M059J (cell line): Measurements from ENCODE around the gene RAD51B. TPM values are rescaled to one million over a fixed set of nuclear protein-coding genes. Genes with fewer than 3 reads are reported as not detected.

Experiments used
- DNase-seq: peaks from one replicate; pipeline ENCODE4 v3.0.0-alpha.2; 2012; ENCODE audit warnings: low read depth
- total RNA-seq: library from RNA; depleted of rRNA; stranded (reverse); fragments of >200 nt; shearing (Covaris generic); gene quantifications from 2 replicates; pipeline ENCODE4 v1.2.3, GENCODE V29; 2014

The RAD51B gene
- total RNA-seq, 1 experiment from 2014 or later: 19.0 TPM

GRCh38 chr14:68619790-68620574 lies 800.4 kb downstream of the RAD51B start:
- peak; percentile 95 for DNase-seq

- peak; percentile 89 for DNase-seq
Observed at GRCh38 chr14:68621400-68622365, 802.1 kb downstream of the RAD51B start.

- DNase-seq: no peak
Observed at GRCh38 chr14:68622856-68623255, 803.3 kb downstream of the RAD51B start.

GRCh38 chr14:68623307-68623706 lies 803.7 kb downstream of the RAD51B start:
- no peak for DNase-seq

GRCh38 chr14:68623826-68624225 lies 804.2 kb downstream of the RAD51B start:
- no peak for DNase-seq

- DNase-seq: no peak
Observed at GRCh38 chr14:68624541-68625220, 805.1 kb downstream of the RAD51B start.

GRCh38 chr14:68625366-68626090 lies 805.9 kb downstream of the RAD51B start:
- no peak for DNase-seq

GRCh38 chr14:68626386-68626785 lies 806.8 kb downstream of the RAD51B start:
- peak; percentile 34 for DNase-seq

- DNase-seq: peak; percentile 99
Observed at GRCh38 chr14:68627050-68627867, 807.7 kb downstream of the RAD51B start.

GRCh38 chr14:68627868-68628604 lies 808.5 kb downstream of the RAD51B start:
- DNase-seq: peak; percentile 30

GRCh38 chr14:68628605-68629310 lies 809.2 kb downstream of the RAD51B start:
- DNase-seq: no peak

- no peak for DNase-seq
Observed at GRCh38 chr14:68630081-68630571, 810.5 kb downstream of the RAD51B start.

- DNase-seq: no peak
Observed at GRCh38 chr14:68630611-68631393, 811.2 kb downstream of the RAD51B start.

- no peak for DNase-seq
Observed at GRCh38 chr14:68631394-68632053, 811.9 kb downstream of the RAD51B start.

GRCh38 chr14:68632054-68632895 lies 812.7 kb downstream of the RAD51B start:
- no peak for DNase-seq

- no peak for DNase-seq
Observed at GRCh38 chr14:68633131-68633991, 813.8 kb downstream of the RAD51B start.
